Naive thymus-derived CD8-positive, alpha-beta T cell (primary cell): ENCODE data around the gene CDKAL1. TPM values are rescaled to one million over a fixed set of nuclear protein-coding genes. Genes with fewer than 3 reads are reported as not detected.
"Not testable (repeated sequence)": the region's sequence is repeated elsewhere in the genome, so short reads cannot be mapped to it uniquely, and the experiment has no call there.

ENCODE experiments used
- ATAC-seq, 2 donors: fragments of 150-1000 bp; cut with Tn5 transposase in 1 of 2; sonication (Bioruptor Pico), chemical (Tn5 transposase) in 1 of 2; 1 replicate in 1 of 2; 2 replicates in 1 of 2; pipeline ENCODE4 v1.10.0; 2021; ENCODE audit warnings: mild to moderate bottlenecking in 2 of 2, moderate library complexity in 2 of 2
- POLR2A ChIA-PET: fragments of 350-600 bp; sonication (Branson Sonifier 250); formaldehyde crosslinking; loops from one replicate; lab custom pipeline; 2021; ENCODE audit warnings: antibody characterized with exemption; lab: Charles Lee
- DNase-seq, 10 donors: peaks; one replicate each; pipeline versions ENCODE4 v3.0.0 to v3.0.0-alpha.2; 2020 to 2022
- H3K27ac Mint-ChIP-seq, 10 donors: one replicate each; pipeline ENCODE4 v1.8.0; 2020 to 2022; ENCODE audit warnings: mild to moderate bottlenecking in 10 of 10, mixed read lengths in 10 of 10, moderate library complexity in 4 of 10, inconsistent platforms in 1 of 10
- H3K27me3 Mint-ChIP-seq, 5 donors: one replicate each; pipeline ENCODE4 v1.8.0; 2021 to 2022; ENCODE audit warnings: mixed read lengths in 5 of 5
- H3K36me3 Mint-ChIP-seq, 3 donors: one replicate each; pipeline ENCODE4 v1.8.0; 2020 to 2022; ENCODE audit warnings: mixed read lengths in 3 of 3, mild to moderate bottlenecking in 2 of 3, inconsistent platforms in 1 of 3
- H3K4me1 Mint-ChIP-seq, 4 donors: one replicate each; pipeline ENCODE4 v1.8.0; 2021 to 2022; ENCODE audit warnings: mixed read lengths in 4 of 4
- H3K4me3 Mint-ChIP-seq, 10 donors: one replicate each; pipeline ENCODE4 v1.8.0; 2020 to 2022; ENCODE audit warnings: mild to moderate bottlenecking in 10 of 10, mixed read lengths in 10 of 10, moderate library complexity in 6 of 10, inconsistent platforms in 1 of 10
- H3K9me3 Mint-ChIP-seq, 9 donors: one replicate each; pipeline ENCODE4 v1.8.0; 2020 to 2022; ENCODE audit warnings: mixed read lengths in 9 of 9, mild to moderate bottlenecking in 3 of 9, inconsistent platforms in 1 of 9, moderate library complexity in 1 of 9
- polyA plus RNA-seq, 3 donors: library from polyadenylated mRNA; unstranded; fragments of 300-500 nt; fragmentation: Illumina TruSeq; gene quantifications; one replicate each; pipeline ENCODE4 v1.2.3, GENCODE V29; 2021
- total RNA-seq, 8 experiments: library from RNA in 2 of 8; stranded (reverse) in 2 of 8; gene quantifications; one replicate each; pipeline ENCODE4 v1.2.3 and lab custom pipeline; 2021 to 2026

CDKAL1 gene
- total and polyA plus RNA-seq, 5 experiments from 2014 or later: 21.5 to 36.7 (median 29.1) TPM

DNA sequence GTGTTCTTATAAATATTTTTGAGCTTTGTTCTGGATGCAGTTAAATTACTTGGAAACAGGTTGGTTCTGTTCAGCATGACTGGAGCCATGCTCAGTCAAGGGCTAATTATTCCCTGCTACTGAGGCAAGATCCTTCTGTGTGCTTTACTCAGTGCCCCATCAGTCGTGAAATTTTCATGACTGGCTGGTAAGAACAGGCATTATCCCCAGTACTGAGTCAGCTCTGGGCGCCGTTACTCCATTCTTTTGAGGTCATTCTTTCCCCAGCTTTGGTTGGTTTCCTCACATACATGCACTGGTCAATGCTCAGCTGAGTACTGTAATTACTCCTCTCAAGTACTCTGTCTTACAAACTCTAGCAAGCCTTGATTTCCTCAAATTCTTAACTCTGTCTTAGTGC lies 71.3 kb downstream of the CDKAL1 start:
- H3K4me1 Mint-ChIP-seq: peaks cover 0 to 21% (median 6%) of the 10 kb centered on the region in 4 donors
- no peak overlapping the region for H3K4me3 Mint-ChIP-seq
- ATAC-seq (no peak), DNase-seq (no peak)
- H3K9me3 Mint-ChIP-seq: peaks cover 0 to 9% (median 0%) of the 10 kb centered on the region in 9 donors
- no peak overlapping the region for H3K27ac Mint-ChIP-seq
- H3K36me3 Mint-ChIP-seq: peaks cover 11 to 48% (median 45%) of the 10 kb centered on the region in 3 donors
- POLR2A ChIA-PET: no interaction called here
- no peaks in the 10 kb centered on the region for H3K27me3 Mint-ChIP-seq

DNA sequence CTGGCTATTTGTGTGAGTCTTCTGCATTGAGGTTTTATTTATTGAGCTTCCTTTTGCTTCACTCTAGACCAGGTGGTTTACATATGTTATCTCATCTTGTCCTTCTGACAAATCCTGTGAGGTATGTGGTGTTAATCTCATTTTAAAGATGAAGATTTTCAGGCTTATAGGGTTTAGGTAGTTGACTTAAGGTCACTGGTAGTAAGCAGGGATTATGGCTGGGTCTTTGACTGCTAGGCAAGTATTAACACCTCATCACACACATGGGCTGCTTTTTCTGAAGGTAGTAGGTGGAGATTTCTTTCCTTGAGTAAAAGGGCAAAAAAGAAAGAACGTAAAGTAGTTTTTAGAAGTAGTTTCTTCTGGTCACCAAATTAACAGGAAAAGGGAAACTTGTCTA lies 72.6 kb downstream of the CDKAL1 start:
- peaks cover 0 to 10% (median 0%) of the 10 kb centered on the region in 9 donors for H3K9me3 Mint-ChIP-seq
- no peak overlapping the region for H3K4me3 Mint-ChIP-seq
- peaks cover 17 to 43% (median 37%) of the 10 kb centered on the region in 3 donors for H3K36me3 Mint-ChIP-seq
- DNase-seq: no peak
- H3K27ac Mint-ChIP-seq: peak overlapping the region in 1 of 10 donors; percentile 1
- POLR2A ChIA-PET: no interaction called here
- H3K4me1 Mint-ChIP-seq: peaks cover 0 to 12% (median 7%) of the 10 kb centered on the region in 4 donors
- no peaks in the 10 kb centered on the region for H3K27me3 Mint-ChIP-seq
- no peak for ATAC-seq

DNA sequence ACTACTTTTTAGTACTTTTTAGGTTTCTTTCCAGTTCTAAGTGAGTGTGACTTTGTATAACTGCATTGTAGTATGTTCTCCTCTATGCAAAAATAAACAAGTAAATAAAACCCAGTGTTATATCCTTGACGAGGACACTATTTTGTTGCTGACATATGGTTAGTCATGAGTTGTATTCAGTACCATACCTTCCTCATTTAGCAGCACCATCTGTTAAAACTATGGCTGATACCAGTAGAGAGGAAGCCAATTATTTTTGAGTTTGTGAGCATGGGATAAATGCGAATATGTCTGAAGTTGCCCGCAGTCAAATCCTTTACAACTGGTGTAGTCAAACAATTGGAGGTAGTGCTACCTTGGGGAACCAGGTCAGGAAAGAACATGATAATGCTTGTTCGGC lies 74.1 kb downstream of the CDKAL1 start:
- DNase-seq (no peak), ATAC-seq (no peak)
- Mint-ChIP-seq H3K4me1 (peaks cover 3 to 18% (median 6%) of the 10 kb centered on the region in 4 donors), H3K27ac (no peak overlapping the region), H3K9me3 (peaks cover 0 to 10% (median 0%) of the 10 kb centered on the region in 9 donors), H3K36me3 (peaks cover 13 to 38% (median 32%) of the 10 kb centered on the region in 3 donors), H3K27me3 (no peaks in the 10 kb centered on the region), H3K4me3 (no peak overlapping the region)
- POLR2A ChIA-PET: no interaction called here

DNA sequence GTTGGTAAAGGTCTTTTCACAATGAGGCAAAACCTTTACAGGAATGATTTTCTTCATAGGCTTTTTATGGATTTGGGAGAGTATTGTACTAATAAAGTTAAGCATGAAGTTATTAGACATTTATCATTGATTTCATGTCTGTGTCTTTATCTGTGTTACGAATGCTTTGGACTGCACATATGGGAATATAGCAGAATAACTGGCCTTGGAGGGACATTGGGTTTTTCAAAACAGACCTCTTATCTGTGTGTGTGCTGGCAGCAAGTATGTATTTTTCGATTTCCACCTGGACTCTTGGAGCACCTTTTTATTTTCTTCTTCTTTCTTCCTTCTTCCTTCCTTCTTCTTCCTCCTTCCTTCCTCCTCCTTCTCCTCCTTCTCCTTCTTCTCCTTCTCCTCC lies 74.6 kb downstream of the CDKAL1 start:
- H3K27ac Mint-ChIP-seq: no peak overlapping the region
- peaks cover 13 to 36% (median 32%) of the 10 kb centered on the region in 3 donors for H3K36me3 Mint-ChIP-seq
- ATAC-seq: no peak
- no peak overlapping the region for H3K4me3 Mint-ChIP-seq
- POLR2A ChIA-PET: no interaction called here
- peaks cover 3 to 18% (median 5%) of the 10 kb centered on the region in 4 donors for H3K4me1 Mint-ChIP-seq
- no peaks in the 10 kb centered on the region for H3K27me3 Mint-ChIP-seq
- H3K9me3 Mint-ChIP-seq: peaks cover 0 to 10% (median 0%) of the 10 kb centered on the region in 9 donors
- DNase-seq: no peak

DNA sequence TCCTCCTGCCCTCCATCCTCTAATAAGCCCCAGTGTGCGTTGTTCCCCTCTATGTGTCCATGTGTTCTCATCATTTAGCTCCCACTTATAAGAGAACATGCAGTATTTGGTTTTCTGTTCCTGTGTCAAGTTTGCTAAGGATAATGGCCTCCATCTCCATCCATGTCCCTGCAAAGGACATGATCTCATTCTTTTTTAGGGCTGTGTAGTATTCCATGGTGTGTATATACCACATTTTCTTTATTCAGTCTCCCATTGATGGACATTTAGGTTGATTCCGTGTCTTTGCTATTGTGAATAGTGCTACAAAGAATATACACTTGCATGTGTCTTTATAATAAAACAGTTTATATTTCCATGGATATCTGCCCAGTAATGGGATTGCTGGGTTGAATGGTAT lies 75.7 kb downstream of the CDKAL1 start:
- H3K9me3 Mint-ChIP-seq: peaks cover 0 to 10% (median 0%) of the 10 kb centered on the region in 9 donors
- ATAC-seq, DNase-seq, H3K4me3 Mint-ChIP-seq, H3K27ac Mint-ChIP-seq, H3K27me3 Mint-ChIP-seq, POLR2A ChIA-PET: not testable (repeated sequence)
- H3K4me1 Mint-ChIP-seq: peaks cover 3 to 13% (median 5%) of the 10 kb centered on the region in 4 donors
- peaks cover 19 to 37% (median 31%) of the 10 kb centered on the region in 3 donors for H3K36me3 Mint-ChIP-seq

DNA sequence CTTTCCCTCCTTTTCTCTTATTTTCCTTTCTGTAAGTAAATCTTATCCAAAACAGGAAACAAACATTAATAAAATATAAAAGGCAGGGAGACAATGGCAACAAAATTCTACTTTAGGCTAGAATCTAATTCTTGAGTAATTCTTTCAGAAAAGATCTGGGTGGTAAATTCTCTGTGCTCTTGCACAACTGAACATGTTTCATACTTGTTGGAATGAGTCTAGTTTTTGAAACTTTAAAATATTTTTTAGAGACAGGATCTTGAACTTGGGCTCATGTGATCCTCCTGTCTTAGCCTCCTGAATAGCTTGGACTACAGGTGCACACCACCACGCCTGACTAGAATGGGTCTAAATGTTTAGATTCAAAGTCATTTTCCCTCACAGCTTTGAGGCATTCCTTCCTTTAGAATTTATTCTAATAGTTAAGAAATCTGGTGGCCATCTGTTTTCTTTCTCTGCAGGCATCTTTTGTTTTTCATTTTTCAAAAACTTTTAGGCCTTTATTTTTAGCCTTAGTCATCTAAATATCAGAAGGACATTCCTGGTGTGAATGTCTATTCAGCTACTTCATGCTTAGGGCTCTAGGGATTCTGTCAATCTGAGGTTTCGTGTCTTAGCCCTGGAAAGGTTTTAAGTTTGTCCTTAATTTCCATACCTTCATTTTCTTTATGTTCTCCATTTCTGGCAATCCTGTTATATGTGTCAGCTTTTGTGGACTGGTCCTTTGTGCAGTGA lies 76.5 kb downstream of the CDKAL1 start:
- Mint-ChIP-seq H3K27ac (no peak overlapping the region), H3K36me3 (peaks cover 19 to 33% (median 28%) of the 10 kb centered on the region in 3 donors), H3K27me3 (no peaks in the 10 kb centered on the region), H3K4me1 (peaks cover 3 to 11% (median 5%) of the 10 kb centered on the region in 4 donors), H3K9me3 (peaks cover 0 to 10% (median 0%) of the 10 kb centered on the region in 9 donors), H3K4me3 (no peak overlapping the region)
- DNase-seq (no peak), ATAC-seq (no peak)
- POLR2A ChIA-PET: no interaction called here

DNA sequence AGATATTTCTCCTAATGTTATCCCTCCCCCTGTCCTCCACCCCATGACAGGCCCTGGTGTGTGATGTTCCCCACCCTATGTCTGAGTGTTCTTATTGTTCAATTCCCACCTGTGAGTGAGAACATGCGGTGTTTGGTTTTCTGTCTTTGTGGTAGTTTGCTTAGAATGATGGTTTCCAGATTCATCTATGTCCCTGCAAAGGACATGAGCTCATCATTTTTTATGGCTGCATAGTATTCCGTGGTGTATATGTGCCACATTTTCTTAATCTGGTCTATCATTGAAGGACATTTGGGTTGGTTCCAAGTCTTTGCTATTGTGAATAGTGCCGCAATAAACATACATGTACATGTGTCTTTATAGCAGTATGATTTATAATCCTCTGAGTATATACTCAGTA lies 83.3 kb downstream of the CDKAL1 start:
- H3K9me3 Mint-ChIP-seq, H3K27me3 Mint-ChIP-seq, POLR2A ChIA-PET, DNase-seq, ATAC-seq, H3K4me3 Mint-ChIP-seq, H3K27ac Mint-ChIP-seq: not testable (repeated sequence)
- Mint-ChIP-seq H3K36me3 (peaks cover 9 to 33% (median 23%) of the 10 kb centered on the region in 3 donors), H3K4me1 (peaks cover 3 to 20% (median 14%) of the 10 kb centered on the region in 4 donors)

DNA sequence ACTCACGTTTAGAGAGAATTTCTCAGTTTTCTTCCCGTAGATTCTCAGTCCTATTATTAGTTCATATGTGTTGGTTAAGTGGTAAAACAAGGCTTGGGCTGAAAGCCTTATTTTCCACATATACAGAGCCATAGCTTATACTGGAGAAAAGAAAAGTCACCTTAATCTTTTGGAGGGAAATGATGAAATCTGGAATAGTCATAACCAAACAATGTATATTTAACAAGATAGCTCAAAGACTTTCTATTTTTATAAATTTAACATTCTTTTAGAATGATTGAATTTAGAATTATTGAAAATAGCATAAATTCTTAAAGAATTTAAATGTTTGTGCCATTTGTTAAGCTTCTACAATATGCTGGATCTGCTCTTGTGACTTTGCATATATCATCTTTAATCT lies 85.8 kb downstream of the CDKAL1 start:
- ATAC-seq (no peak), DNase-seq (no peak)
- Mint-ChIP-seq H3K4me1 (peaks cover 11 to 41% (median 21%) of the 10 kb centered on the region in 4 donors), H3K4me3 (no peak overlapping the region), H3K27me3 (no peaks in the 10 kb centered on the region), H3K36me3 (peaks cover 0 to 23% (median 15%) of the 10 kb centered on the region in 3 donors), H3K27ac (no peak overlapping the region), H3K9me3 (peaks cover 0 to 8% (median 0%) of the 10 kb centered on the region in 9 donors)
- POLR2A ChIA-PET: no interaction called here

DNA sequence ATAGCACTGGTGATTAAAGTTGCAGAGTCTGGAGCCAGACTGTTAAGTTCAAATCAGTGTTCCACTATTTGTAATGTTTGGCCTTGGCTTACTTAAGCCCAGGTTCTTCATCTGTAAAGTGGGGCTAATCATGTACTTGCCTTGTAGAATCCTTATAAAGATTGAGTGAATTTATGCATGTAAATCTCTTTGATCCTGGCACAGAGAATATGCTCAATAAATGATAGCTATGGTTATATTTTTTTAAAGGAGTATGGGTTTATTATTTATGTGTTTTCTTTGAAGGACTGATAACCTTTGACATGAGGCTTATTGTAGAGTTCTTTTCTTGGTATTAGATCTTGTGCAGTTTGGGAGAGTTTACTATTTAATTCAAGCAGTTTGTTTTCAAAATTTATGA lies 89.5 kb downstream of the CDKAL1 start:
- H3K27ac Mint-ChIP-seq: no peak overlapping the region
- ATAC-seq: no peak

DNA sequence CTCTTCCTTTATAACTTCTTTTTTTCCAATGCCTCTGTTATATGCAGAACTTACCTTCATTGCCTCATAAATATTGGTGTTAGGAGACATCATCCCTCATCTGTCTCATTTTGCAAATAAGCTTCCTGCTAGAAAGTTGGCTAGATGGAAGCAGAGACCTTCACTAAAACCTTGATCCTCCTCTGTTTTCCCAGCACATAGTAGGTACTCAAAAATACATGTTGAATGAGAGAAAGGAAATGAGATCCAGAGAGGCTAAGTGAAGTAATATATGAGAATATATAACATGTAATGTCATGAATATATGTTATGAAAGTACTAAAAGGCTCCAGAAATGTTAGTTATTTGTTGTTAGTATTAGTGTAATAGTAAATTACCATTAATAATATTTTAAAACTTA lies 91.9 kb downstream of the CDKAL1 start:
- DNase-seq: no peak
- Mint-ChIP-seq H3K27ac (peak overlapping the region in 1 of 10 donors; percentile 22), H3K4me3 (no peak overlapping the region), H3K4me1 (peaks cover 19 to 69% (median 26%) of the 10 kb centered on the region in 4 donors), H3K36me3 (peaks cover 1 to 18% (median 9%) of the 10 kb centered on the region in 3 donors), H3K27me3 (no peaks in the 10 kb centered on the region), H3K9me3 (no peaks in the 10 kb centered on the region)
- ATAC-seq: no peak
- POLR2A ChIA-PET: no interaction called here

More for the DNA sequence above, 89.5 kb downstream of the CDKAL1 start:
- no peak for DNase-seq
- H3K36me3 Mint-ChIP-seq: peaks cover 0 to 22% (median 11%) of the 10 kb centered on the region in 3 donors
- no peaks in the 10 kb centered on the region for H3K27me3 Mint-ChIP-seq
- POLR2A ChIA-PET: no interaction called here
- H3K4me1 Mint-ChIP-seq: peaks cover 12 to 51% (median 18%) of the 10 kb centered on the region in 4 donors
- no peaks in the 10 kb centered on the region for H3K9me3 Mint-ChIP-seq
- no peak overlapping the region for H3K4me3 Mint-ChIP-seq

DNA sequence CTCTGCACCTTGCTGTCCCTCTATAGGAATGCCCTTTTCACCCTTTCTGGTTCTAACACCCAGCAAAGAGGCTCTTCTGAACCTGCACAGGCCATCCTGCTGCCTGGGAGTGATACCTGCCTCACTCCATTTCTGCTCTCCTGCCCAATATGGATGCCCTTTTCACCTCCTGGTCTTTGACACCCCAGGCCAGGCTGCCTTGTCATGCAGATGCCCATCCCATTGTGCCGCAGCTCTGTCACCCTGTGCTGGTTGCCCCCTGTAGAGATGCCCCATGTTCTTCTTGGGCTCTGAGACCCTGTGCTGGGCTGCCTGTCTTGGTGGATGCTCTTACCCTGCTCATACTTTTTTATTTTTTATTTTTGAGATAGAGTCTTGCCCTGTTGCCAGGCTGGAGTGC lies 95.3 kb downstream of the CDKAL1 start:
- Mint-ChIP-seq H3K4me1 (peaks cover 21 to 67% (median 31%) of the 10 kb centered on the region in 4 donors), H3K9me3 (no peaks in the 10 kb centered on the region), H3K27ac (peak overlapping the region in 2 of 10 donors; percentile 11 to 16), H3K36me3 (peaks cover 9 to 26% (median 22%) of the 10 kb centered on the region in 3 donors), H3K4me3 (no peak overlapping the region), H3K27me3 (no peaks in the 10 kb centered on the region)
- no peak for ATAC-seq
- no peak for DNase-seq
- POLR2A ChIA-PET: no interaction called here

DNA sequence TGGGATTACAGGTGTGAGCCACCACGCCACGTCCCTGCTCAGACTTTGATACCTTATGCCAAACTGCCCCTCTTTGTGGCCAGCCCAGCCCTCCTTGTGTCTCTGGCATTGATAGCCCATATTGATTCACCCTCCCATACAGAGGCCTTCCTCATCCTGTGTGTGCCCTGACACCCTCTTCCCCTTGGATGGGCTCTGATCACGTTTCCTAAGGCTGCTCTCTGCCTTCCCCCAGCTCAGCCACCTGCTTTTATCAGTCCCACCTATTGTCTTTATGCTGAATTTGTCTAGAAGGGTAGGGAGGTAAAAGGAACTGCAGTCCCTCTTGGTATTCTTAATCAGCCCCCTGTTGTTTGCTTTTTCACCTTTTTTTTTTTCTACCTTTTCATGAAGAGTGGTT lies 95.9 kb downstream of the CDKAL1 start:
- Mint-ChIP-seq H3K27ac (peak overlapping the region in 1 of 10 donors; percentile 16), H3K27me3 (no peaks in the 10 kb centered on the region), H3K4me3 (no peak overlapping the region), H3K4me1 (peaks cover 21 to 62% (median 31%) of the 10 kb centered on the region in 4 donors), H3K9me3 (no peaks in the 10 kb centered on the region), H3K36me3 (peaks cover 9 to 26% (median 22%) of the 10 kb centered on the region in 3 donors)
- no peak for ATAC-seq
- DNase-seq: no peak
- POLR2A ChIA-PET: no interaction called here
